ENCODE measurements around the gene ZNF205. TPM values are rescaled to one million over a fixed set of nuclear protein-coding genes. Genes with fewer than 3 reads are reported as not detected.

ZNF205 gene
- total RNA-seq, 1 experiment from 2014 or later, result 17.4 TPM

DNA sequence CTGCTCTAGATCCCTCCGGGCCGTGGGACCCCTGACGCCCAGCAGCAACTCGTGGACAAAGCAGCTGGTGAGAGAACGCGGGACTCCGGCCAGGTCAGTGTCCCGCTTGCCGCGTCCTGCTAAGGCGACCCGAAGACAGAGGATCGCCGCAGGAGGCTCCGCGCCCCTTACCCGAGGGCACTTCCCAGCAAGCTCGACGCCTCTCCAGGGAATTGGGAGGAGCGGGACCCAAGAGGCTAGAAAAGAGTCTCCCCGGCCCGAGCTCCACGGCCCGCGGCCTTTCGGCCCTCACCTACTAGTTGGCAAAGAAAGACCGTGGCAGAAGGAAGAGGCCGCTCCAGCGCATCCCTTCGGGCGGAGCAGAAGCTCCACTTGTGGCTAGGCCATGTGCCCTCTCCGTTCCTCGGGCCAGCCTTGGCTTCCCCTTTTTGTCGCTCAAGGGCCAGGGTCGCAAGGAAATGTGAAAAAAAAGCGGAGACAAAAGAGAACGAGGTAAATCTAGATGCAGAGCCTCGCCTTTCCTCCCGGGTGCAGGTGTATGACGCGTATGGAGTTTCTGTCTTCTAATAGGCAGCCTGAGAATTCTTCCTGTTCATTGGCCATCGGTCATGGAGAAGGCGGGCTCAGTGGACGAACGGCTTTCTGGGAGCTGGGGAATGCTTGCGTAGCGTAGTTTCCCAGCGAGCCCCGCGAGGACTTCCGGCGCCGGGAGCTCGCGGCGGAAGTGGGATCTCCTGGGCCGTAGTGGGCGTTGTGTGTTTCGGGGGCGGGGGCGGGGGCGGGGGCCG is 22.1 kb downstream of the ZNF205 start, which contains the start of gene ZNF213:
TSS of gene ZNF213 (plus strand) at position 692 of the 788 bp plus-strand sequence. CDS start 2,252 bp downstream, outside the sequence.
- Histone ChIP-seq H3K79me2 (ENCODE audit: low read depth) (peaks cover 40% of the 10 kb centered on the region), H3F3A (ENCODE audit: insufficient read depth, low read depth) (peaks cover 34% of the 10 kb centered on the region), H3K9me3 (ENCODE audit: insufficient read depth, low read depth) (no peaks in the 10 kb centered on the region), H3K36me3 (ENCODE audit: low read depth) (no peaks in the 10 kb centered on the region), H3K4me1 (replicated peaks; ENCODE audit: insufficient read depth) (peaks cover 14% of the 10 kb centered on the region), H3K4me2 (peak within 1 kb of the TSS; percentile 100), H3K27me3 (ENCODE audit: insufficient read depth, low read depth) (no peaks in the 10 kb centered on the region), H3K9me2 (ENCODE audit: insufficient read depth) (no peaks in the 10 kb centered on the region), H3K4me3 (peak within 1 kb of the TSS; percentile 88), H3K27ac (peak within 1 kb of the TSS; percentile 68), H2AFZ (peak within 1 kb of the TSS; percentile 88), H4K20me1 (ENCODE audit: insufficient read depth) (no peaks in the 10 kb centered on the region)
- ChIA-PET CTCF (interaction anchor here (0.6 to 1.3 kb wide), 5 partner anchors 33 to 1119 kb away, joined by 4 to 9 read pairs (median 4); no protein-coding TSS in a partner anchor), POLR2A (ENCODE audit: unreplicated experiment) (interaction anchor here (0.5 to 1.8 kb wide), 16 partner anchors 16 to 1337 kb away, joined by 3 to 37 read pairs (median 5); partner anchors contain the start of genes HCFC1R1, THOC6 and ZNF263)
- TF ChIP-seq CTCF (conservative IDR thresholded peaks at IDR 0.05), result no peak
- no peak for TF ChIP-seq EZH2 (IDR thresholded peaks at IDR 0.05; ENCODE audit: low read depth)
- intact Hi-C loops (cut with micrococcal nuclease; ENCODE audit: unreplicated experiment), result loop anchor here (1.0 to 5.0 kb wide), 2 partner anchors 16 to 33 kb away; no protein-coding TSS in a partner anchor
- TSS peak; percentile 60 for BruUV-seq (replicated peaks)
- peak; percentile 95 to 97 for DNase-seq

- no peaks in the 10 kb centered on the region for H4K20me1 ChIP-seq (ENCODE audit: insufficient read depth)
- peaks cover 40% of the 10 kb centered on the region for H3K79me2 ChIP-seq (ENCODE audit: low read depth)
- TSS peak; percentile 71 for BruUV-seq (replicated peaks)
- H2AFZ ChIP-seq, result peak overlapping the region; percentile 88
- ChIA-PET CTCF (interaction anchor here (0.6 to 1.3 kb wide), 6 partner anchors 32 to 1118 kb away, joined by 4 to 9 read pairs (median 5); no protein-coding TSS in a partner anchor), POLR2A (ENCODE audit: unreplicated experiment) (interaction anchor here (0.5 to 1.8 kb wide), 14 partner anchors 15 to 1166 kb away, joined by 3 to 37 read pairs (median 5); partner anchors contain the start of genes HCFC1R1, THOC6 and ZNF263)
- H3K4me1 ChIP-seq (replicated peaks; ENCODE audit: insufficient read depth), result peaks cover 14% of the 10 kb centered on the region
- peak overlapping the region; percentile 73 for H3K4me3 ChIP-seq
- H3K9me2 ChIP-seq (ENCODE audit: insufficient read depth), result no peaks in the 10 kb centered on the region
- no peaks in the 10 kb centered on the region for H3K9me3 ChIP-seq (ENCODE audit: insufficient read depth, low read depth)
- peaks cover 27% of the 10 kb centered on the region for H3F3A ChIP-seq (ENCODE audit: insufficient read depth, low read depth)
- no peak for DNase-seq
- no peaks in the 10 kb centered on the region for H3K36me3 ChIP-seq (ENCODE audit: low read depth)
- H3K4me2 ChIP-seq, result peak overlapping the region; percentile 83
- no peak for TF ChIP-seq CTCF (conservative IDR thresholded peaks at IDR 0.05)
- no peak for TF ChIP-seq EZH2 (IDR thresholded peaks at IDR 0.05; ENCODE audit: low read depth)
- intact Hi-C loops (cut with micrococcal nuclease; ENCODE audit: unreplicated experiment), result loop anchor here (1.0 kb wide), 1 partner anchor 15 kb away; no protein-coding TSS in a partner anchor
- peak overlapping the region; percentile 43 for H3K27ac ChIP-seq
- H3K27me3 ChIP-seq (ENCODE audit: insufficient read depth, low read depth), result no peaks in the 10 kb centered on the region
Measured at GRCh38 chr16:3135126-3135715, 22.8 kb downstream of the ZNF205 start.

- Histone ChIP-seq H3K27ac (no peak overlapping the region), H3K4me3 (no peak overlapping the region), H3K9me3 (ENCODE audit: insufficient read depth, low read depth) (no peaks in the 10 kb centered on the region), H3K4me2 (no peak overlapping the region; the same call in 1 of the 2 replicates), H3K36me3 (ENCODE audit: low read depth) (no peaks in the 10 kb centered on the region), H4K20me1 (ENCODE audit: insufficient read depth) (no peaks in the 10 kb centered on the region), H2AFZ (no peak overlapping the region), H3K79me2 (ENCODE audit: low read depth) (peaks cover 37% of the 10 kb centered on the region), H3K4me1 (replicated peaks; ENCODE audit: insufficient read depth) (peaks cover 14% of the 10 kb centered on the region), H3K27me3 (ENCODE audit: insufficient read depth, low read depth) (no peaks in the 10 kb centered on the region), H3K9me2 (ENCODE audit: insufficient read depth) (no peaks in the 10 kb centered on the region), H3F3A (ENCODE audit: insufficient read depth, low read depth) (peaks cover 18% of the 10 kb centered on the region)
- no peak for DNase-seq
- no TSS peak for BruUV-seq (replicated peaks)
- TF ChIP-seq EZH2 (IDR thresholded peaks at IDR 0.05; ENCODE audit: low read depth), result no peak
- TF ChIP-seq CTCF (conservative IDR thresholded peaks at IDR 0.05), result no peak
- ChIA-PET CTCF (no interaction called here), POLR2A (ENCODE audit: unreplicated experiment) (interaction anchor here (0.6 kb wide), 1 partner anchor 24 kb away, joined by 10 read pairs; no protein-coding TSS in a partner anchor)
- intact Hi-C loops (cut with micrococcal nuclease; ENCODE audit: unreplicated experiment), result no loop called here
Measured at GRCh38 chr16:3137267-3137666, 24.9 kb downstream of the ZNF205 start.
